C4-2B (cell line): ENCODE measurements around the gene CCDC92.

Source experiments
- CTCF ChIP-seq: fragments of 450-650 bp; conservative IDR thresholded peaks from 2 replicates; pipeline ENCODE4 v1.5.1; 2017; ENCODE audit warnings: mild to moderate bottlenecking
- ZFX ChIP-seq: fragments of 450-650 bp; IDR thresholded peaks from 2 replicates; pipeline ENCODE4 v1.6.1; 2017

- no peak for TF ChIP-seq CTCF
- TF ChIP-seq ZFX, result no peak
Observed at GRCh38 chr12:124001343-124001742, 28.7 kb upstream of the CCDC92 start.
